ENCODE measurements around the gene PSD4. TPM values are rescaled to one million over a fixed set of nuclear protein-coding genes. Genes with fewer than 3 reads are reported as not detected.

Gene PSD4
- total RNA-seq, 2 experiments from 2014 or later, result 232 to 274 TPM

- no peak overlapping the region for H3K27ac Mint-ChIP-seq
- no peak overlapping the region for H3K4me3 Mint-ChIP-seq
- no peak for ATAC-seq
- peaks cover 18% of the 10 kb centered on the region for H3K4me1 Mint-ChIP-seq
- H3K36me3 Mint-ChIP-seq (ENCODE audit: low read depth), result peaks cover 44% of the 10 kb centered on the region
- ChIA-PET CTCF (interaction anchor here (0.6 to 3.0 kb wide), 13 partner anchors 15 to 168 kb away, joined by 3 to 21 read pairs (median 4); no protein-coding TSS in a partner anchor), POLR2A (no interaction called here)
- intact Hi-C loops (cut with DNase I, micrococcal nuclease), result no loop called here
- DNase-seq, result no peak
- no peaks in the 10 kb centered on the region for H3K9me3 Mint-ChIP-seq (ENCODE audit: low read depth)
- H3K27me3 Mint-ChIP-seq, result no peaks in the 10 kb centered on the region
These were observed 27.9 kb downstream of the PSD4 start for GRCh38 chr2:113201496-113202304.

GRCh38 chr2:113202305-113203216 lies 28.8 kb downstream of the PSD4 start:
- no peak for ATAC-seq
- ChIA-PET CTCF (interaction anchor here (0.6 to 3.0 kb wide), 21 partner anchors 11 to 168 kb away, joined by 3 to 33 read pairs (median 4); no protein-coding TSS in a partner anchor), POLR2A (no interaction called here)
- intact Hi-C loops (cut with DNase I, micrococcal nuclease), result no loop called here
- Mint-ChIP-seq H3K4me1 (peaks cover 18% of the 10 kb centered on the region), H3K27me3 (no peaks in the 10 kb centered on the region), H3K9me3 (ENCODE audit: low read depth) (no peaks in the 10 kb centered on the region), H3K27ac (peak overlapping the region; percentile 24), H3K4me3 (no peak overlapping the region), H3K36me3 (ENCODE audit: low read depth) (peaks cover 36% of the 10 kb centered on the region)
- no peak for DNase-seq

- peaks cover 18% of the 10 kb centered on the region for H3K4me1 Mint-ChIP-seq
- intact Hi-C loops (cut with DNase I, micrococcal nuclease), result no loop called here
- H3K4me3 Mint-ChIP-seq, result no peak overlapping the region
- H3K36me3 Mint-ChIP-seq (ENCODE audit: low read depth), result peaks cover 31% of the 10 kb centered on the region
- H3K9me3 Mint-ChIP-seq (ENCODE audit: low read depth), result no peaks in the 10 kb centered on the region
- no peak for ATAC-seq
- ChIA-PET CTCF (interaction anchor here (0.6 to 3.2 kb wide), 20 partner anchors 10 to 167 kb away, joined by 3 to 33 read pairs (median 7); no protein-coding TSS in a partner anchor), POLR2A (no interaction called here)
- no peaks in the 10 kb centered on the region for H3K27me3 Mint-ChIP-seq
- peak overlapping the region; percentile 24 for H3K27ac Mint-ChIP-seq
- DNase-seq, result no peak
These were observed 29.4 kb downstream of the PSD4 start for GRCh38 chr2:113203217-113203530.

- H3K9me3 Mint-ChIP-seq (ENCODE audit: low read depth), result no peaks in the 10 kb centered on the region
- intact Hi-C loops (cut with DNase I, micrococcal nuclease), result loop anchor here (1.0 to 2.0 kb wide), 4 partner anchors 45 to 186 kb away; no protein-coding TSS in a partner anchor
- peak overlapping the region; percentile 63 for H3K27ac Mint-ChIP-seq
- H3K4me1 Mint-ChIP-seq, result peaks cover 18% of the 10 kb centered on the region
- DNase-seq (peak; percentile 85), ATAC-seq (peak; percentile 83)
- no peaks in the 10 kb centered on the region for H3K27me3 Mint-ChIP-seq
- ChIA-PET POLR2A (interaction anchor here (0.5 to 1.5 kb wide), 2 partner anchors 13 to 66 kb away, joined by 5 to 6 read pairs; no protein-coding TSS in a partner anchor), CTCF (interaction anchor here (0.5 to 3.2 kb wide), 37 partner anchors 9 to 721 kb away, joined by 3 to 33 read pairs (median 4); no protein-coding TSS in a partner anchor)
- peaks cover 27% of the 10 kb centered on the region for H3K36me3 Mint-ChIP-seq (ENCODE audit: low read depth)
- no peak overlapping the region for H3K4me3 Mint-ChIP-seq
These were observed 30.2 kb downstream of the PSD4 start for GRCh38 chr2:113203901-113204519.

- Mint-ChIP-seq H3K27ac (peak overlapping the region; percentile 22), H3K4me1 (peaks cover 18% of the 10 kb centered on the region), H3K9me3 (ENCODE audit: low read depth) (no peaks in the 10 kb centered on the region), H3K27me3 (no peaks in the 10 kb centered on the region), H3K36me3 (ENCODE audit: low read depth) (peaks cover 8% of the 10 kb centered on the region), H3K4me3 (no peak overlapping the region)
- ATAC-seq, result no peak
- no peak for DNase-seq
- CTCF ChIA-PET, result interaction anchor here (0.8 to 3.2 kb wide), 9 partner anchors 10 to 184 kb away, joined by 3 to 24 read pairs (median 4); no protein-coding TSS in a partner anchor
- POLR2A ChIA-PET, result interaction anchor here (0.7 kb wide), 1 partner anchor 65 kb away, joined by 3 read pairs; no protein-coding TSS in a partner anchor
- intact Hi-C loops (cut with DNase I, micrococcal nuclease), result no loop called here
These were observed 32.5 kb downstream of the PSD4 start for GRCh38 chr2:113206251-113206650.

- DNase-seq (no peak), ATAC-seq (no peak)
- ChIA-PET POLR2A (no interaction called here), CTCF (interaction anchor here (0.8 to 2.0 kb wide), 3 partner anchors 69 to 163 kb away, joined by 4 to 8 read pairs (median 8); no protein-coding TSS in a partner anchor)
- intact Hi-C loops (cut with DNase I, micrococcal nuclease), result no loop called here
- Mint-ChIP-seq H3K4me1 (peaks cover 18% of the 10 kb centered on the region), H3K36me3 (ENCODE audit: low read depth) (peaks cover 8% of the 10 kb centered on the region), H3K9me3 (ENCODE audit: low read depth) (no peaks in the 10 kb centered on the region), H3K4me3 (no peak overlapping the region), H3K27ac (no peak overlapping the region), H3K27me3 (no peaks in the 10 kb centered on the region)
These were observed 33.2 kb downstream of the PSD4 start for GRCh38 chr2:113207021-113207420.

GRCh38 chr2:113208396-113208795 lies 34.6 kb downstream of the PSD4 start:
- POLR2A ChIA-PET, result no interaction called here
- ATAC-seq (no peak), DNase-seq (no peak)
- H3K4me3 Mint-ChIP-seq, result no peak overlapping the region
- intact Hi-C loops (cut with DNase I, micrococcal nuclease), result no loop called here
- H3K4me1 Mint-ChIP-seq, result peaks cover 13% of the 10 kb centered on the region
- CTCF ChIA-PET, result no interaction called here
- no peaks in the 10 kb centered on the region for H3K36me3 Mint-ChIP-seq (ENCODE audit: low read depth)
- H3K9me3 Mint-ChIP-seq (ENCODE audit: low read depth), result no peaks in the 10 kb centered on the region
- H3K27me3 Mint-ChIP-seq, result no peaks in the 10 kb centered on the region
- H3K27ac Mint-ChIP-seq, result no peak overlapping the region

- H3K4me1 Mint-ChIP-seq, result peaks cover 9% of the 10 kb centered on the region
- no peak for DNase-seq
- H3K36me3 Mint-ChIP-seq (ENCODE audit: low read depth), result no peaks in the 10 kb centered on the region
- H3K27ac Mint-ChIP-seq, result no peak overlapping the region
- H3K27me3 Mint-ChIP-seq, result no peaks in the 10 kb centered on the region
- intact Hi-C loops (cut with DNase I, micrococcal nuclease), result no loop called here
- no peaks in the 10 kb centered on the region for H3K9me3 Mint-ChIP-seq (ENCODE audit: low read depth)
- POLR2A ChIA-PET, result no interaction called here
- H3K4me3 Mint-ChIP-seq, result no peak overlapping the region
- no peak for ATAC-seq
- CTCF ChIA-PET, result interaction anchor here (1.0 to 4.3 kb wide), 2 partner anchors 10 to 71 kb away, joined by 3 to 14 read pairs; no protein-coding TSS in a partner anchor
These were observed 35.4 kb downstream of the PSD4 start for GRCh38 chr2:113209011-113209645.

- Mint-ChIP-seq H3K4me3 (no peak overlapping the region), H3K4me1 (peaks cover 4% of the 10 kb centered on the region), H3K27me3 (no peaks in the 10 kb centered on the region), H3K36me3 (ENCODE audit: low read depth) (no peaks in the 10 kb centered on the region), H3K9me3 (ENCODE audit: low read depth) (no peaks in the 10 kb centered on the region), H3K27ac (no peak overlapping the region)
- POLR2A ChIA-PET, result no interaction called here
- CTCF ChIA-PET, result interaction anchor here (1.0 to 4.3 kb wide), 2 partner anchors 11 to 72 kb away, joined by 3 to 14 read pairs; no protein-coding TSS in a partner anchor
- intact Hi-C loops (cut with DNase I, micrococcal nuclease), result no loop called here
- ATAC-seq, result no peak
- no peak for DNase-seq
These were observed 35.9 kb downstream of the PSD4 start for GRCh38 chr2:113209646-113210171.

- intact Hi-C loops (cut with DNase I, micrococcal nuclease), result no loop called here
- H3K27me3 Mint-ChIP-seq, result no peaks in the 10 kb centered on the region
- no peak overlapping the region for H3K4me3 Mint-ChIP-seq
- no peaks in the 10 kb centered on the region for H3K4me1 Mint-ChIP-seq
- DNase-seq (no peak), ATAC-seq (no peak)
- H3K9me3 Mint-ChIP-seq (ENCODE audit: low read depth), result no peaks in the 10 kb centered on the region
- no peaks in the 10 kb centered on the region for H3K36me3 Mint-ChIP-seq (ENCODE audit: low read depth)
- ChIA-PET CTCF (interaction anchor here (0.8 to 4.3 kb wide), 2 partner anchors 12 to 34 kb away, joined by 3 to 14 read pairs; no protein-coding TSS in a partner anchor), POLR2A (interaction anchor here (0.6 kb wide), 1 partner anchor 23 kb away, joined by 3 read pairs; no protein-coding TSS in a partner anchor)
- H3K27ac Mint-ChIP-seq, result no peak overlapping the region
These were observed 37.7 kb downstream of the PSD4 start for GRCh38 chr2:113211226-113212105.
